Placental pericyte (primary cell): Measurements from ENCODE around the gene TBL2. TPM values are rescaled to one million over a fixed set of nuclear protein-coding genes. Genes with fewer than 3 reads are reported as not detected.

ENCODE experiments used
- total RNA-seq: library from RNA; depleted of rRNA; stranded (reverse); fragments of >200 nt; gene quantifications from 2 replicates; pipeline ENCODE4 v1.2.3, GENCODE V29; 2012

TBL2 gene
- total RNA-seq = 81.9 and 90.8 TPM in 2 replicates

GRCh38 chr7:73578342-73579128 lies at the start of gene TBL2:
Gene TBL2 (minus strand): TSS chr7:73578579. CDS start chr7:73578549, 30 bp downstream.

GRCh38 chr7:73623798-73624668 lies 45.7 kb upstream of the TBL2 start, which contains the start of gene MLXIPL:
Gene MLXIPL (minus strand): TSS chr7:73624522. CDS start chr7:73624492, 30 bp downstream.

GRCh38 chr7:73557397-73558257 lies 20.8 kb downstream of the TBL2 start, which contains the start of gene BCL7B:
Gene BCL7B (minus strand): TSS chr7:73557690. CDS start chr7:73557578, 112 bp downstream.

GRCh38 chr7:73522105-73522872 lies 56.1 kb downstream of the TBL2 start, which contains the start of gene BAZ1B:
Gene BAZ1B (minus strand): TSS chr7:73522293. CDS start chr7:73521933, 360 bp downstream.

Other genes with a start within 250 kb of the TBL2 start
- gene FZD9, start 144.8 kb downstream of the TBL2 start, total RNA-seq = 1.0 and 1.5 TPM in 2 replicates
- gene BAZ1B, start 56.3 kb downstream of the TBL2 start, total RNA-seq = 57.3 and 72.7 TPM in 2 replicates
- gene BCL7B, start 20.9 kb downstream of the TBL2 start, total RNA-seq = 47.2 and 48.6 TPM in 2 replicates
- gene MLXIPL, start 45.9 kb upstream of the TBL2 start, total RNA-seq = not detected in 2 replicates
- gene VPS37D, start 89.3 kb upstream of the TBL2 start, total RNA-seq = 2.0 and 3.5 TPM in 2 replicates
- 2.6 and 3.9 TPM in 2 replicates for gene DNAJC30, start 104.9 kb upstream of the TBL2 start, total RNA-seq
- gene BUD23, start 105.0 kb upstream of the TBL2 start, total RNA-seq = 33.9 and 36.8 TPM in 2 replicates
- gene STX1A, start 141.1 kb upstream of the TBL2 start, total RNA-seq = 11.8 and 30.2 TPM in 2 replicates
- 11.4 and 19.5 TPM in 2 replicates for gene ABHD11, start 160.2 kb upstream of the TBL2 start, total RNA-seq
- not detected in 2 replicates for gene CLDN3, start 191.7 kb upstream of the TBL2 start, total RNA-seq